ENCODE results near the gene SETD5. TPM values are rescaled to one million over a fixed set of nuclear protein-coding genes. Genes with fewer than 3 reads are reported as not detected.

Gene SETD5
- total and polyA plus RNA-seq, 12 donors, result 10.8 to 64.7 (median 55.6) TPM

- TF ChIP-seq CTCF (IDR thresholded peaks at IDR 0.05), result no peak
- DNase-seq (no peak), ATAC-seq (no peak)
- WGBS, 2 donors, result 55 to 60% methylated on average over 2 of the region's 2 CpGs
- Histone ChIP-seq H3K4me3 (peak overlapping the region in 1 of 10 donors; percentile 7), H3K27ac (peak overlapping the region in 5 of 10 donors; percentile 9 to 99 (median 38)), H3K4me1 (peaks cover 12 to 99% (median 91%) of the 10 kb centered on the region in 9 donors), H3K36me3 (no peaks in the 10 kb centered on the region), H3K27me3 (no peaks in the 10 kb centered on the region), H3K9me3 (no peaks in the 10 kb centered on the region)
- intact Hi-C loops (cut with DNase I), result no loop called here
These were observed 6.0 kb downstream of the SETD5 start for GRCh38 chr3:9403463-9403862.

DNA sequence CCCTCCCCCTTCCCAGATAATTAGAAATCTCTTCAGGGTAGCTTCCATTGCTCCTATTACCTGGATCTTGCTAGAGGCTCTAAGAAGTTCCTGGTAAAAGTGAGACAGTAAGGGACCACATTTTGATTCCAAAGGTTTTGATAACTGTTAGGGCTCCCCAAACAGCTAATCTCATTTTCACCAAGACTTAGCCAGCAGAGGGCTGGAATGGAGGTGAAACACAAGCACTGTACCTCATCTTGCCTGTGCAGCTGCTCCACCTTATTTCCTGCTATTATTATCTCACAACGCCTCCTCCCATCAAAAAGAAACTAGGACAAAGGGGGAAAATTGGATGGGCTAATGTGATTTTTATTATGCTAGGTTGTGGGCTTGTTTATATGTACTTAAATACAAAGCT is 7.3 kb downstream of the SETD5 start:
- peaks cover 0 to 4% (median 0%) of the 10 kb centered on the region in 11 donors for H3K9me3 ChIP-seq
- no peak for ATAC-seq
- no peaks in the 10 kb centered on the region for H3K27me3 ChIP-seq
- H3K4me3 ChIP-seq, result peak overlapping the region in 1 of 10 donors; percentile 4
- peak overlapping the region in 7 of 10 donors; percentile 9 to 55 (median 42) for H3K27ac ChIP-seq
- TF ChIP-seq CTCF (IDR thresholded peaks at IDR 0.05), result peak in 1 of 9 donors; percentile 29
- no peaks in the 10 kb centered on the region for H3K36me3 ChIP-seq
- no peak for DNase-seq
- H3K4me1 ChIP-seq, result peaks cover 12 to 100% (median 97%) of the 10 kb centered on the region in 9 donors
- 8 to 17% methylated on average over 1 of the region's 1 CpG for WGBS, 2 donors
- intact Hi-C loops (cut with DNase I), result no loop called here

DNA sequence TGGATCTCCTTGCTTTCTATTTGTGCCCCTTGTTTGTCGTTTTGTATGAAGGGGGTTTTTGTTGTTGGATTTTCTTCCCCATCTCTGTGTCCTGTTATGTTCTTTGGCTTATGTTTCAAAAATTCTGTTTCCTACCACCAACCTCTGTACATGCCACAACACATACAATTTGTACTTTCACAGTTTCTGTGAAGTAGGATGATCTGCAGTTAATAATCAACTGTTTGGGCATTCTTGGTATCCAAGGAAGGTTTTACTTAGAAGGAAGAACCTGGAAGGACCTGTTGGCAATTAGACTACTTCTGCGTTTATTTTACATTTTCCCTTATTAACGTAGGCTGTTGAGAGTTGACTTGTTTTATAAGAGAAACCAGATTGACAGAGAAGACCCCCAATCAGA is 8.3 kb downstream of the SETD5 start:
- Histone ChIP-seq H3K9me3 (peaks cover 0 to 7% (median 0%) of the 10 kb centered on the region in 11 donors), H3K27ac (peak overlapping the region in 2 of 10 donors; percentile 42 to 55), H3K36me3 (no peaks in the 10 kb centered on the region), H3K4me3 (no peak overlapping the region), H3K27me3 (no peaks in the 10 kb centered on the region), H3K4me1 (peaks cover 7 to 100% (median 97%) of the 10 kb centered on the region in 9 donors)
- WGBS, 2 donors, result 53 to 61% methylated on average over 3 of the region's 3 CpGs
- intact Hi-C loops (cut with DNase I), result no loop called here
- DNase-seq, result no peak
- TF ChIP-seq CTCF (IDR thresholded peaks at IDR 0.05), result no peak
- no peak for ATAC-seq

GRCh38 chr3:9406856-9407626 is 9.6 kb downstream of the SETD5 start:
- no peaks in the 10 kb centered on the region for H3K36me3 ChIP-seq
- H3K27me3 ChIP-seq, result no peaks in the 10 kb centered on the region
- peaks cover 7 to 100% (median 97%) of the 10 kb centered on the region in 9 donors for H3K4me1 ChIP-seq
- WGBS, 2 donors, result 77 to 80% methylated on average over 7 of the region's 7 CpGs
- H3K9me3 ChIP-seq, result peaks cover 0 to 7% (median 0%) of the 10 kb centered on the region in 11 donors
- no peak overlapping the region for H3K4me3 ChIP-seq
- peak overlapping the region in 3 of 10 donors; percentile 9 to 58 (median 22) for H3K27ac ChIP-seq
- TF ChIP-seq CTCF (IDR thresholded peaks at IDR 0.05), result no peak
- peak in 3 of 8 donors; percentile 17 to 55 (median 36) for ATAC-seq
- no peak for DNase-seq
- intact Hi-C loops (cut with DNase I), result no loop called here
